ENCODE data around the gene NAT16. TPM values are rescaled to one million over a fixed set of nuclear protein-coding genes. Genes with fewer than 3 reads are reported as not detected.

NAT16 gene
- total and polyA plus RNA-seq, 12 donors: 0.14 TPM; not detected in 11

- intact Hi-C loops (cut with DNase I): no loop called here
- H3K36me3 ChIP-seq (replicated peaks in 1 of 2): no peaks in the 10 kb centered on the region
- TF ChIP-seq CTCF (IDR thresholded peaks at IDR 0.05): no peak
- TF ChIP-seq POLR2A (IDR thresholded peaks at IDR 0.05): no peak
- H3K27ac ChIP-seq: no peak overlapping the region
- WGBS, 4 donors: 35 to 58% (median 43%) methylated on average over 2 to 3 of the region's 3 CpGs
- DNase-seq: no peak
- peaks cover 90% of the 10 kb centered on the region for H3K27me3 ChIP-seq
- H3K4me3 ChIP-seq: no peak overlapping the region
- no peaks in the 10 kb centered on the region for H3K9me3 ChIP-seq (replicated peaks in 1 of 3)
- H3K4me1 ChIP-seq (replicated peaks in 1 of 2): peaks cover 12 to 24% of the 10 kb centered on the region in 2 donors
These were observed 4.4 kb downstream of the NAT16 start for GRCh38 chr7:101175664-101176063.

GRCh38 chr7:101174322-101174854 lies 5.7 kb downstream of the NAT16 start:
- no peak for DNase-seq
- no peak overlapping the region for H3K4me3 ChIP-seq
- no peaks in the 10 kb centered on the region for H3K9me3 ChIP-seq (replicated peaks in 1 of 3)
- TF ChIP-seq CTCF (IDR thresholded peaks at IDR 0.05) (no peak), POLR2A (IDR thresholded peaks at IDR 0.05) (no peak)
- no peak overlapping the region for H3K27ac ChIP-seq
- intact Hi-C loops (cut with DNase I): no loop called here
- WGBS, 4 donors: 9 to 23% (median 14%) methylated on average over 4 to 28 of the region's 28 CpGs
- H3K36me3 ChIP-seq (replicated peaks in 1 of 2): no peaks in the 10 kb centered on the region
- H3K4me1 ChIP-seq (replicated peaks in 1 of 2): peaks cover 12 to 22% of the 10 kb centered on the region in 2 donors
- H3K27me3 ChIP-seq: peaks cover 91% of the 10 kb centered on the region

- Histone ChIP-seq H3K4me3 (no peak overlapping the region), H3K9me3 (replicated peaks in 1 of 3) (no peaks in the 10 kb centered on the region)
- intact Hi-C loops (cut with DNase I): no loop called here
These were observed 6.3 kb downstream of the NAT16 start for GRCh38 chr7:101173752-101174244.

More at GRCh38 chr7:101173752-101174244, 6.3 kb downstream of the NAT16 start:
- Histone ChIP-seq H3K27me3 (peaks cover 91% of the 10 kb centered on the region), H3K4me1 (replicated peaks in 1 of 2) (peaks cover 12 to 22% of the 10 kb centered on the region in 2 donors), H3K36me3 (replicated peaks in 1 of 2) (no peaks in the 10 kb centered on the region), H3K27ac (no peak overlapping the region)
- peak in 2 of 7 donors; percentile 24 to 44 for DNase-seq
- 3 to 9% (median 7%) methylated on average over 16 of the region's 16 CpGs for WGBS, 4 donors
- TF ChIP-seq POLR2A (IDR thresholded peaks at IDR 0.05): no peak
- TF ChIP-seq CTCF (IDR thresholded peaks at IDR 0.05): no peak
